Measurements from ENCODE around the gene CDKL5. TPM values are rescaled to one million over a fixed set of nuclear protein-coding genes. Genes with fewer than 3 reads are reported as not detected.

Gene CDKL5
- total and polyA plus RNA-seq, 10 donors = 0.24 to 10.6 (median 7.0) TPM

GRCh38 chrX:18691431-18691830, 266.0 kb downstream of the CDKL5 start:
- H3K36me3 ChIP-seq = no peaks in the 10 kb centered on the region
- no peak overlapping the region for H3K27ac ChIP-seq
- H3K9me3 ChIP-seq = peaks cover 0 to 8% (median 0%) of the 10 kb centered on the region in 8 donors
- no peak overlapping the region for H3K4me3 ChIP-seq
- intact Hi-C loops (cut with DNase I; ENCODE audit: low total_unique reads) = no loop called here
- WGBS, 5 donors = 53 to 71% (median 66%) methylated on average over 1 of the region's 1 CpG
- no peak for DNase-seq
- H3K4me1 ChIP-seq = no peaks in the 10 kb centered on the region
- no peak for TF ChIP-seq POLR2A (IDR thresholded peaks at IDR 0.05)
- TF ChIP-seq CTCF (IDR thresholded peaks at IDR 0.05 in 8 of 11, conservative IDR thresholded peaks at IDR 0.05 in 3 of 11) = no peak
- TF ChIP-seq POLR2AphosphoS5 (IDR thresholded peaks at IDR 0.05) = no peak
- no peaks in the 10 kb centered on the region for H3K27me3 ChIP-seq (replicated peaks in 1 of 7)

- WGBS, 5 donors = 86 to 96% (median 92%) methylated on average over 4 of the region's 4 CpGs
- H3K27me3 ChIP-seq (replicated peaks in 1 of 7) = no peaks in the 10 kb centered on the region
- TF ChIP-seq POLR2AphosphoS5 (IDR thresholded peaks at IDR 0.05) = no peak
- intact Hi-C loops (cut with DNase I; ENCODE audit: low total_unique reads) = no loop called here
- no peak overlapping the region for H3K4me3 ChIP-seq
- no peak for DNase-seq
- H3K9me3 ChIP-seq = peaks cover 0 to 8% (median 0%) of the 10 kb centered on the region in 8 donors
- no peaks in the 10 kb centered on the region for H3K4me1 ChIP-seq
- no peak overlapping the region for H3K27ac ChIP-seq
- H3K36me3 ChIP-seq = no peaks in the 10 kb centered on the region
Measured at GRCh38 chrX:18692541-18692940, 267.1 kb downstream of the CDKL5 start.

- Histone ChIP-seq H3K36me3 (no peaks in the 10 kb centered on the region), H3K27ac (no peak overlapping the region), H3K9me3 (peaks cover 0 to 8% (median 0%) of the 10 kb centered on the region in 8 donors), H3K4me1 (no peaks in the 10 kb centered on the region), H3K27me3 (replicated peaks in 1 of 7) (peaks cover 0 to 5% (median 0%) of the 10 kb centered on the region in 7 donors), H3K4me3 (no peak overlapping the region)
- TF ChIP-seq CTCF (IDR thresholded peaks at IDR 0.05 in 8 of 11, conservative IDR thresholded peaks at IDR 0.05 in 3 of 11) (no peak), POLR2AphosphoS5 (IDR thresholded peaks at IDR 0.05) (no peak), POLR2A (IDR thresholded peaks at IDR 0.05) (no peak)
- 79 to 91% (median 84%) methylated on average over 3 of the region's 3 CpGs for WGBS, 5 donors
- DNase-seq = no peak
- intact Hi-C loops (cut with DNase I; ENCODE audit: low total_unique reads) = no loop called here
Measured at GRCh38 chrX:18696653-18697052, 271.2 kb downstream of the CDKL5 start.

DNA sequence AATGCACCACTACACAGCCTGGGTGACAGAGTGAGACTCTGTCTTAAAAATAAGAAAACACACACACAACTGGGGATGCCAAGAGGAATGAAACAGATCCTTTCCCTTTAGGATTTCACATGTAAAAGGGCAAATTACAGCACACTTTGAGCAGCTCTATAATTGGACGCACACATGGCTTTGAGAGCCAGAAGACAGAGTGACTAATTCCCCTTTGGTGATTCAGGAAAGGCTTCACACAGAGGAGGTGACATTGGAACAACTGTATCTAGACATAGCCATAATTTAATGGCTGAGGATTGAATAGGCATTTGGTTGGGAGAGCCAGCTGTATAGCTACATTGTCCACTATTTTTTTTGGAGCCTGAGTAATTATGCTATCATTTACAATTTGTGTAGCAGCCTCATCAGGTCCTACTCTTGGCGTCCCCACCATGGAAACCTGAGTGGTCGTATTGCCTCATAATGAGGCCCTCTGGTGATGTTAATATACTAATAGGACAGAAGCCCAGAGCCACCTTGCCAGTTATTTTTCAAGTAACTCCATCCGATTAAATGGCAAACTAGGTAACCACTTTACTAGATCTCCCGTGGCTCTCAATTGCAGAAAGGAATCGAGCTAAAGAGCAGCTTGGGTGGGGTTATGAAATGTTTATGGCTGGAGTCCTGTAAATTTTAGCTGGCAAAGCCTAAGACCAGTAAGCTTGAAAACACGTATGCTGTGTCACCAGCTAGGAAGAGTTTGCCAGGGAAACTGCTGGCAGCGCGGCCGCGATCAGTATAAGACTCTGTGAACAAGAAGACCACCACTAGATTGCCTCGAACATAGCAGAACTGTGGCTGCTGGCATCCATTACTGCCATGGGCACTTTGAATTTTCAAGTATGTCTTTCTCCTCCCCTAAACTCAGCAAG, 273.6 kb downstream of the CDKL5 start:
- TF ChIP-seq CTCF (IDR thresholded peaks at IDR 0.05 in 8 of 11, conservative IDR thresholded peaks at IDR 0.05 in 3 of 11) = no peak
- H3K27ac ChIP-seq = no peak overlapping the region
- no peaks in the 10 kb centered on the region for H3K4me1 ChIP-seq
- 84 to 96% (median 93%) methylated on average over 10 to 12 of the region's 12 CpGs for WGBS, 5 donors
- intact Hi-C loops (cut with DNase I; ENCODE audit: low total_unique reads) = no loop called here
- no peak for DNase-seq
- peaks cover 0 to 8% (median 0%) of the 10 kb centered on the region in 8 donors for H3K9me3 ChIP-seq
- no peak overlapping the region for H3K4me3 ChIP-seq
- H3K36me3 ChIP-seq = no peaks in the 10 kb centered on the region
- peaks cover 0 to 5% (median 0%) of the 10 kb centered on the region in 7 donors for H3K27me3 ChIP-seq (replicated peaks in 1 of 7)

Data from spleen (tissue), 11 donors.